DND-41 (cell line): ENCODE measurements around the gene NAB2.

ENCODE experiments used
- ATAC-seq: fragments of 200-7000 bp; cut with Tn5 transposase; 3 replicates; pipeline ENCODE4 v1.9.1; 2021; ENCODE audit warnings: low read depth; ENCODE audit not compliant: insufficient read depth
- DNase-seq: peaks from one replicate; pipeline ENCODE4 v3.0.0-alpha.2; 2020
- H2AFZ ChIP-seq: 2 replicates; pipeline ENCODE4 v1.6.0; 2012; ENCODE audit warnings: low read depth, low read length
- H3K27ac ChIP-seq: 2 replicates; pipeline ENCODE4 v1.5.1; 2012; ENCODE audit warnings: low read length, inconsistent platforms
- H3K27me3 ChIP-seq: fragments of 200-600 bp; sonication (generic); 2 replicates; pipeline ENCODE4 v1.6.0; 2012; ENCODE audit warnings: low read length, mild to moderate bottlenecking, inconsistent platforms; ENCODE audit not compliant: insufficient read depth, poor library complexity
- H3K36me3 ChIP-seq: 2 replicates; pipeline ENCODE4 v1.5.1; 2012; ENCODE audit warnings: low read length, inconsistent platforms; ENCODE audit not compliant: insufficient read depth
- H3K4me1 ChIP-seq: 2 replicates; pipeline ENCODE4 v1.5.1; 2012; ENCODE audit warnings: mild to moderate bottlenecking, low read length; ENCODE audit not compliant: insufficient read depth
- H3K4me2 ChIP-seq: 2 replicates; pipeline ENCODE4 v1.6.0; 2012; ENCODE audit warnings: mild to moderate bottlenecking, moderate library complexity, low read length, inconsistent platforms; ENCODE audit not compliant: insufficient read depth
- H3K4me3 ChIP-seq, 2 experiments: fragments of 200-600 bp in 1 of 2; shearing (Covaris generic) in 1 of 2; 2 replicates each; pipeline ENCODE4 v1.5.1; 2012 to 2016; ENCODE audit warnings: inconsistent platforms in 2 of 2, low read length in 2 of 2, mild to moderate bottlenecking in 2 of 2, low read depth in 1 of 2, moderate library complexity in 1 of 2
- H3K79me2 ChIP-seq: 2 replicates; pipeline ENCODE4 v1.6.0; 2012; ENCODE audit warnings: low read length, inconsistent platforms; ENCODE audit not compliant: insufficient read depth
- H3K9ac ChIP-seq: 2 replicates; pipeline ENCODE4 v1.6.0; 2012; ENCODE audit warnings: low read depth, mild to moderate bottlenecking, inconsistent platforms, low read length, moderate library complexity
- H3K9me3 ChIP-seq: 2 replicates; pipeline ENCODE4 v1.5.1; 2012; ENCODE audit warnings: low read length, moderate library complexity, mild to moderate bottlenecking, inconsistent platforms; ENCODE audit not compliant: insufficient read depth, severe bottlenecking
- H4K20me1 ChIP-seq: 2 replicates; pipeline ENCODE4 v1.6.0; 2012; ENCODE audit warnings: low read length; ENCODE audit not compliant: insufficient read depth
- CTCF ChIP-seq: IDR thresholded peaks from 2 replicates; pipeline ENCODE4 v1.5.1; 2012; ENCODE audit warnings: borderline replicate concordance, low read length, moderate library complexity, mild to moderate bottlenecking; ENCODE audit not compliant: poor library complexity, severe bottlenecking; ENCODE audit errors: extremely low read depth
- EZH2 ChIP-seq: IDR thresholded peaks from 3 replicates; pipeline ENCODE4 v1.6.1; 2012; ENCODE audit warnings: borderline replicate concordance, low read depth, mild to moderate bottlenecking, moderate library complexity, low read length, inconsistent platforms; ENCODE audit not compliant: severe bottlenecking

NAB2 gene

DNA sequence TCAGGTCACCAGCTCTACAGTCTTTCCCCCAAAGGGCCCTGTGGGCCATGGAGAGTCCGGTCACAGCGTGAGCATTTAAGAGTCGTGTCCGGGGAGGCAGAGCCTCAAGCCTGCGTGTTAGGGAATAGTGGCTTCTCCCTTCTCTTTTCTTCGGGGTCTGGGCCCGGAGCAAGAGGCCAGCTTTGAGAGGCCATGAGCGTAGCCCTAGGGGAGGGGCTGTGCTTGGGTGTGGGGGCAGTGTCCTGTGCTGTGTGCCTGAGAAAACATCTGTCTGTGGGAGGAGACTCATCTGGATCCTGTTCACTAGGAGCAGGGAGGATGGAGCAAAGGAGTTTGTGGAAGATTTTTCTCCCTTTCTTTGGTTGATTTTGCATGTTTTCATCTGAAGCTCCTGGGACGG lies 53.2 kb downstream of the NAB2 start:
- H3K27ac ChIP-seq = no peak overlapping the region
- no peak for DNase-seq
- H3K4me3 ChIP-seq = no peak overlapping the region
- H3K9me3 ChIP-seq = no peaks in the 10 kb centered on the region
- no peak overlapping the region for H3K9ac ChIP-seq
- H3K4me2 ChIP-seq = no peak overlapping the region
- no peaks in the 10 kb centered on the region for H3K79me2 ChIP-seq
- H3K27me3 ChIP-seq = no peaks in the 10 kb centered on the region
- TF ChIP-seq EZH2 = no peak
- no peak for TF ChIP-seq CTCF
- no peak overlapping the region for H2AFZ ChIP-seq
- H4K20me1 ChIP-seq = no peaks in the 10 kb centered on the region
- no peaks in the 10 kb centered on the region for H3K4me1 ChIP-seq
- ATAC-seq = no peak
- H3K36me3 ChIP-seq = no peaks in the 10 kb centered on the region

GRCh38 chr12:57142727-57143126 lies 53.8 kb downstream of the NAB2 start:
- no peak for ATAC-seq
- H3K27me3 ChIP-seq = no peaks in the 10 kb centered on the region
- H2AFZ ChIP-seq = no peak overlapping the region
- H3K36me3 ChIP-seq = no peaks in the 10 kb centered on the region
- no peaks in the 10 kb centered on the region for H3K9me3 ChIP-seq
- H4K20me1 ChIP-seq = no peaks in the 10 kb centered on the region
- no peaks in the 10 kb centered on the region for H3K79me2 ChIP-seq
- no peak overlapping the region for H3K4me3 ChIP-seq
- no peak overlapping the region for H3K27ac ChIP-seq
- no peaks in the 10 kb centered on the region for H3K4me1 ChIP-seq
- H3K9ac ChIP-seq = no peak overlapping the region
- DNase-seq = no peak
- TF ChIP-seq CTCF (no peak), EZH2 (no peak)
- H3K4me2 ChIP-seq = no peak overlapping the region

GRCh38 chr12:57143454-57143853 lies 54.5 kb downstream of the NAB2 start:
- Histone ChIP-seq H2AFZ (no peak overlapping the region), H3K9ac (no peak overlapping the region), H3K4me1 (no peaks in the 10 kb centered on the region), H3K4me3 (no peak overlapping the region), H3K9me3 (no peaks in the 10 kb centered on the region), H3K79me2 (no peaks in the 10 kb centered on the region), H3K27ac (no peak overlapping the region), H3K4me2 (no peak overlapping the region), H4K20me1 (no peaks in the 10 kb centered on the region), H3K27me3 (no peaks in the 10 kb centered on the region), H3K36me3 (no peaks in the 10 kb centered on the region)
- peak; percentile 39 for DNase-seq
- ATAC-seq = peak; percentile 77
- TF ChIP-seq EZH2 (no peak), CTCF (no peak)
